GM12864 (cell line): ENCODE data around the gene SPATS2.

Experiments
- DNase-seq: peaks from one replicate; pipeline ENCODE4 v3.0.0-alpha.2; 2011; ENCODE audit warnings: low read depth
- H3K4me3 ChIP-seq: 2 replicates; pipeline ENCODE4 v1.5.1; 2011; ENCODE audit warnings: mild to moderate bottlenecking, low read depth, low read length, control low read depth
- TF ChIP-seq, protein P1 (sequence below): IDR thresholded peaks from 2 replicates; pipeline ENCODE4 v1.5.1; 2011; ENCODE audit warnings: low read depth, mild to moderate bottlenecking, moderate library complexity, low read length, control low read depth, inconsistent platforms; ENCODE audit errors: missing control alignments

Gene SPATS2

DNA sequence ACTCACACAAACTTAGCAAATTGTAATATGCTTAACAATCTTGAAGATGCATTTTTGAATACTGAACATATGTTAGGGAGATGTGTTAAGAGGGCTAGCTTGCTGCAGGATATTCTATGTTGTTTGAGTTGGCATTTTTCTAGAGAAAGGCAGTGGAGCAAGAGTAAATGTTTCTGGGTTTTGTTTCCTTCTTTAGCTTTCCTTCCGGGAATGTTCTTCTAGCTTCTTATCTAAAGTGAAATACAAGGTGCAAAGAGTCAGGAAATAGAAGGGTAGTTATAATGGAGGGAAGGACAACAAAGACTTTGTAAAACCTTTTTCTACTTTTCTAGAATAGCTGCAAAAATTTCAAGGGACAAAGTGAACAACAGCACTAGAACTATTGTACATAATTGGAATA is 94.0 kb downstream of the SPATS2 start:
- no peak for DNase-seq
- TF ChIP-seq, protein P1, sequence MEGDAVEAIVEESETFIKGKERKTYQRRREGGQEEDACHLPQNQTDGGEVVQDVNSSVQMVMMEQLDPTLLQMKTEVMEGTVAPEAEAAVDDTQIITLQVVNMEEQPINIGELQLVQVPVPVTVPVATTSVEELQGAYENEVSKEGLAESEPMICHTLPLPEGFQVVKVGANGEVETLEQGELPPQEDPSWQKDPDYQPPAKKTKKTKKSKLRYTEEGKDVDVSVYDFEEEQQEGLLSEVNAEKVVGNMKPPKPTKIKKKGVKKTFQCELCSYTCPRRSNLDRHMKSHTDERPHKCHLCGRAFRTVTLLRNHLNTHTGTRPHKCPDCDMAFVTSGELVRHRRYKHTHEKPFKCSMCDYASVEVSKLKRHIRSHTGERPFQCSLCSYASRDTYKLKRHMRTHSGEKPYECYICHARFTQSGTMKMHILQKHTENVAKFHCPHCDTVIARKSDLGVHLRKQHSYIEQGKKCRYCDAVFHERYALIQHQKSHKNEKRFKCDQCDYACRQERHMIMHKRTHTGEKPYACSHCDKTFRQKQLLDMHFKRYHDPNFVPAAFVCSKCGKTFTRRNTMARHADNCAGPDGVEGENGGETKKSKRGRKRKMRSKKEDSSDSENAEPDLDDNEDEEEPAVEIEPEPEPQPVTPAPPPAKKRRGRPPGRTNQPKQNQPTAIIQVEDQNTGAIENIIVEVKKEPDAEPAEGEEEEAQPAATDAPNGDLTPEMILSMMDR: no peak
- H3K4me3 ChIP-seq: no peak overlapping the region

DNA sequence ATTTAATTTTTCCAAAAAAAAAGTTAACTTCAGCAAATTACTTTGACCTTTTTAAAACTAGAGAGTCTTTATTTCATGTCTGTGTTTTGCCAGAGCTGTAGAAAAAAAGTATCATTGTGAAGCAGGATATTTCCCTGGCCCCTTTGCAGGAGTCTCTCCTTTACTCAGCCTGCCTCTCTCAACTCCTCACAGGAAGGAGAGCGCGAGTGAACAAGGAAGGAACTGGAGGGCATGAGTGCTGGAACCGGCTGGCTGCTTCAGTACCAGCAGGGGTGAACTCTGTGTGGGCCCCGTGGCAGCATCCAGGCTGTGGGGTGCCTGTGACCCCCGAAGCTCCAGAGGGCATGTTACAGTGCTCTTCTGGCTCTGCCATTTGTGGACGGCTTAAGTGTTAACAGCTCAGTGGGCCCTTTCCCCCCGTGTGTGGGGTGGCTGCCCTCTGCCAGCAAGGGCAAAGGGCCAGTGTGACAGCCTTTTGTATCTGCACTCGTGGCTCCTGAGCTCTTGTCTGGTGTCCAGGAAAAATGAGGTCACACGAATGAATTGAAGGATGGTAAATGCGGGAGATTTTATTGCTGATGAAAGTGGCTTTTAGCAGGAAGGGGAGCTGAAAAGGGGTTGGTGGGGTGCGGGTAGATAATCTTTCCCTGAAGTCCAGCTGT is 95.0 kb downstream of the SPATS2 start:
- TF ChIP-seq, protein P1: no peak
- no peak for DNase-seq
- H3K4me3 ChIP-seq: no peak overlapping the region

GRCh38 chr12:49465132-49465531 is 97.9 kb downstream of the SPATS2 start:
- H3K4me3 ChIP-seq: no peak overlapping the region
- TF ChIP-seq, protein P1: no peak
- no peak for DNase-seq

DNA sequence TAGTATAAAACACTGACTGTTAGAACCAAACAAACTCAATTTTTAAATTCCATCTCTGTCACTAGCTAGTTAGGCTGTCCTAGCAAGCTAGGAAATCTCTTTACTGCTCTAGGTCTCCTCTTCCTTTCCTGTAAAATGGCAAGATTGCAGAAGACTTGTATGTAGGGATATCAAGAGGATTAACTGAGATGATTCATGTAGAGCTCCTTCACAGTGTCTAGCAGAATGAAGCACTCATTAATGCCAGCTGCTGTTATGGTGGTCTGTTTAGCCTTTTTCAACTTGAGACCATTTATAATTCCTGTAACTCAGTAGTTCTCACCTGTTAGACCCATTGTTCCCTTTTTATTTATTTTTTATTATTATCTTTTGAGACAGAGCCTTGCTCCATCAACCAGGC is 103.7 kb downstream of the SPATS2 start:
- H3K4me3 ChIP-seq: no peak overlapping the region
- TF ChIP-seq, protein P1: no peak
- no peak for DNase-seq

DNA sequence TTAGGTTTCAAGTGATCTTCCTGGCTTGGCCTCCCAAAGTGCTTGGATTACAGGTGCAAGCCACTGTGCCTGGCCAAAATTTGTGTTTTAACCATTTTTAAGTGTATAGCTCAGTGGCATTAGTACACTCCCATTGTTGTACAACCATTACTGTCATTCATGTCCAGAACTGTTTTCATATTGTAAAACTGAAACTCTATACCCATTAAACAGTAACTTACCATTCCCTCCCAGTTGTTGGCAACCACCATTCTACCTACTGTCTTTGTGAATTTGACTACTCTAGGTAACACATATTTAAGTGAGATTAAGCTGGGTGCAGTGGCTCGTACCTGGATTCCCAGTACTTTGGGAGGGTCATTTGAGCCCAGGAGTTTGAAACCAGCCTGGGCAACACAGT is 104.3 kb downstream of the SPATS2 start:
- H3K4me3 ChIP-seq: no peak overlapping the region
- TF ChIP-seq, protein P1: no peak
- no peak for DNase-seq

- no peak overlapping the region for H3K4me3 ChIP-seq
- DNase-seq: no peak
- TF ChIP-seq, protein P1: no peak
These were observed 108.8 kb downstream of the SPATS2 start for GRCh38 chr12:49476091-49476490.
